Neuronal stem cell (in vitro differentiated cells): ENCODE results near the gene B3GNT5.

Experiments used
- DNase-seq: peaks from one replicate; pipeline ENCODE4 v3.0.0-alpha.2; 2013; ENCODE audit warnings: low spot score
- H2AFZ ChIP-seq: one replicate; pipeline ENCODE4 v1.6.1; 2013; ENCODE audit warnings: mild to moderate bottlenecking, low read length, inconsistent platforms
- H2AK5ac ChIP-seq: 2 replicates; pipeline ENCODE4 v1.6.1; 2013; ENCODE audit warnings: low read depth, mild to moderate bottlenecking, inconsistent platforms, low read length, moderate library complexity, mixed read lengths
- H2BK120ac ChIP-seq: 2 replicates; pipeline ENCODE4 v1.6.1; 2013; ENCODE audit warnings: low read depth, mild to moderate bottlenecking, inconsistent platforms, low read length, moderate library complexity, mixed read lengths
- H2BK12ac ChIP-seq: one replicate; pipeline ENCODE4 v1.6.1; 2013; ENCODE audit warnings: low read length, inconsistent platforms
- H2BK15ac ChIP-seq: 2 replicates; pipeline ENCODE4 v1.6.1; 2013; ENCODE audit warnings: mild to moderate bottlenecking, low read length, inconsistent platforms, mixed read lengths
- H2BK5ac ChIP-seq: one replicate; pipeline ENCODE4 v1.6.1; 2013; ENCODE audit warnings: inconsistent platforms, mild to moderate bottlenecking, low read length, moderate library complexity
- H3K14ac ChIP-seq: one replicate; pipeline ENCODE4 v1.6.1; 2013; ENCODE audit warnings: low read length, inconsistent platforms
- H3K18ac ChIP-seq: 2 replicates; pipeline ENCODE4 v1.6.1; 2013; ENCODE audit warnings: low read length, inconsistent platforms
- H3K23ac ChIP-seq: 2 replicates; pipeline ENCODE4 v1.6.1; 2013; ENCODE audit warnings: low read depth, mild to moderate bottlenecking, mixed read lengths, low read length, inconsistent platforms; ENCODE audit not compliant: poor library complexity
- H3K27ac ChIP-seq: replicated peaks from 3 replicates; pipeline ENCODE4 v1.5.1; 2013; ENCODE audit warnings: low read length, inconsistent platforms
- H3K27me3 ChIP-seq, 3 experiments: 2 replicates each; pipeline ENCODE4 v1.6.1; 2013; ENCODE audit warnings: low read length in 3 of 3, mild to moderate bottlenecking in 2 of 3, inconsistent platforms in 1 of 3, low read depth in 1 of 3, mixed read lengths in 1 of 3, moderate library complexity in 1 of 3; ENCODE audit not compliant: control insufficient read depth in 3 of 3, insufficient read depth in 3 of 3
- H3K36me3 ChIP-seq, 2 donors: replicated peaks in 1 of 2; 2 replicates each; pipeline ENCODE4 v1.6.1; 2013; ENCODE audit warnings: low read length in 2 of 2; ENCODE audit not compliant: control insufficient read depth in 2 of 2, insufficient read depth in 2 of 2
- H3K4ac ChIP-seq: 2 replicates; pipeline ENCODE4 v1.6.1; 2013; ENCODE audit warnings: inconsistent platforms, mild to moderate bottlenecking, low read length, moderate library complexity
- H3K4me1 ChIP-seq, 2 donors: 1 replicate in 1 of 2; 2 replicates in 1 of 2; pipeline ENCODE4 v1.6.1; 2013; ENCODE audit warnings: low read length in 2 of 2, low read depth in 1 of 2; ENCODE audit not compliant: control insufficient read depth in 2 of 2, insufficient read depth in 1 of 2
- H3K4me2 ChIP-seq: one replicate; pipeline ENCODE4 v1.6.1; 2013; ENCODE audit warnings: mild to moderate bottlenecking, low read length, inconsistent platforms; ENCODE audit not compliant: insufficient read depth, poor library complexity, severe bottlenecking
- H3K4me3 ChIP-seq, 2 donors: 2 replicates each; pipeline ENCODE4 v1.5.1; 2013; ENCODE audit warnings: low read length in 2 of 2, mild to moderate bottlenecking in 2 of 2, inconsistent platforms in 1 of 2, moderate library complexity in 1 of 2
- H3K79me1 ChIP-seq: one replicate; pipeline ENCODE4 v1.6.1; 2013; ENCODE audit warnings: low read depth, mild to moderate bottlenecking, inconsistent platforms, low read length, moderate library complexity
- H3K9ac ChIP-seq: one replicate; pipeline ENCODE4 v1.6.1; 2013; ENCODE audit warnings: mild to moderate bottlenecking, low read depth, low read length, inconsistent platforms; ENCODE audit not compliant: poor library complexity
- H3K9me3 ChIP-seq, 2 donors: replicated peaks in 1 of 2; 2 replicates each; pipeline versions ENCODE3 to v1.6.1; 2013; ENCODE audit warnings: low read length in 2 of 2, mild to moderate bottlenecking in 2 of 2, inconsistent platforms in 1 of 2, low read depth in 1 of 2, mixed read lengths in 1 of 2, moderate library complexity in 1 of 2; ENCODE audit not compliant: control insufficient read depth in 2 of 2, insufficient read depth in 1 of 2
- H4K8ac ChIP-seq: one replicate; pipeline ENCODE4 v1.6.1; 2013; ENCODE audit warnings: low read depth, mild to moderate bottlenecking, inconsistent platforms, low read length, moderate library complexity
- H4K91ac ChIP-seq: one replicate; pipeline ENCODE4 v1.6.1; 2013; ENCODE audit warnings: low read length, low read depth, mild to moderate bottlenecking, inconsistent platforms; ENCODE audit not compliant: poor library complexity
- WGBS, 2 donors: extraction: QIAGEN DNeasy Blood & Tissue Kit; methylation state at CpG; one replicate each; pipeline ENCODE4 v1.1.7; 2013; ENCODE audit warnings: missing lambda C conversion rate in 2 of 2, mixed read lengths in 1 of 2; ENCODE audit not compliant: insufficient read length in 2 of 2, insufficient replicate concordance in 1 of 2; ENCODE audit errors: extremely low coverage in 2 of 2; 5-methylcytosine and 5-hydroxymethylcytosine counted together

B3GNT5 gene

GRCh38 chr3:183210341-183210740 lies 42.7 kb upstream of the B3GNT5 start:
- Histone ChIP-seq H3K14ac (no peak overlapping the region), H3K27ac (no peak overlapping the region), H3K27me3 (peaks cover 0 to 10% (median 0%) of the 10 kb centered on the region in 3 experiments), H2BK5ac (no peak overlapping the region), H2BK15ac (no peak overlapping the region), H3K4me3 (no peak overlapping the region), H3K18ac (no peak overlapping the region), H2AK5ac (no peak overlapping the region), H3K9me3 (peaks cover 0 to 2% of the 10 kb centered on the region in 2 donors), H4K8ac (no peak overlapping the region), H3K36me3 (no peaks in the 10 kb centered on the region), H4K91ac (no peak overlapping the region), H2AFZ (no peak overlapping the region), H3K4ac (no peak overlapping the region), H3K4me1 (no peaks in the 10 kb centered on the region), H3K23ac (no peak overlapping the region), H2BK12ac (no peak overlapping the region), H2BK120ac (no peak overlapping the region), H3K9ac (no peak overlapping the region), H3K4me2 (no peak overlapping the region), H3K79me1 (no peaks in the 10 kb centered on the region)
- no peak for DNase-seq
- WGBS, 2 donors = no CpG with 5 or more reads among the region's 5 CpGs

DNA sequence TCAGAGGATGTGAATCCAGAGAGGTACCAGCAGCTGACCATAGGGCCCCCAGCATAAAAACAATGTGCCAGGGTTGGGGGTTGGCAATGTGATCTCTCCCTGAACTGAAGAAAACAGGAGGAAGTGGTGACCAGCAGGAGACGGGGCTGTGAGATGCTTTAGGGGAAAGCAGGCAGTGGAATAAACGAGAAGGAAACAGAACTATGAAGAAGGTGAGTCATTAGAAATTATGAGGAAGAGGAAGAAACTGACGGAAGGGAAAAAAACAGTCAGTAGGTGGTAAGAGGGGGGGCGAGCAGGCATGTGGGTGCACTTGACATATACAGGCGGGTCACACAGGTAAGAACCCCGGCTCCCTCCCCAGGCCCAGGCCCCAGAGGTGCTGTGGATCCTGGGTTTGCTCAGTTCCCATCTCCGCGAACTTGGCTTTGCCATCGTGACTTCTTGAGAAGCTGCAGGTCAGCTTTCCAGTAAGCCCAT lies 42.2 kb upstream of the B3GNT5 start:
- H3K18ac ChIP-seq = no peak overlapping the region

DNA sequence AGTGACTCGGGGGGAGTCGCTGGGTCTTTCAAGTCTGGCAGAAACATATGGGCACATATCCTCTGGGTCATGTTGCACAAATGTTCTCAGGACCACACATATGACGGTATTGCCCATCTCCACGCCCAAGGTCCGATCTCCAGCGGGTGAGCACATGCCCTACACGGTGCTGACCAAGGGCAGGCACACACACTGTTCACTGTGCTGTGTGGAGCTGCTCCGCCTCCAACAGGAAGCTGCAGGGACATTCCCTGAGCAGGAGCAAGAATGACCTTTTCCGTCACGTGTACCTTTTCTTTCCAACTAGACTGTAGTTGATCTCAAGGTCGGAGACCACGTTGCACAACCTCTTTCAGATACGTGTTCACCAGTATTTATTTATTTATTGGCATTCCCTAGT lies 41.7 kb upstream of the B3GNT5 start:
- Histone ChIP-seq H3K36me3 (no peaks in the 10 kb centered on the region), H2AK5ac (no peak overlapping the region), H2BK12ac (no peak overlapping the region), H2BK120ac (no peak overlapping the region), H3K14ac (no peak overlapping the region), H3K27ac (no peak overlapping the region), H3K18ac (no peak overlapping the region), H3K23ac (no peak overlapping the region), H3K79me1 (no peaks in the 10 kb centered on the region), H4K8ac (no peak overlapping the region), H3K4me1 (no peaks in the 10 kb centered on the region), H3K4me3 (no peak overlapping the region), H3K9me3 (peaks cover 0 to 2% of the 10 kb centered on the region in 2 donors), H2BK5ac (no peak overlapping the region), H2BK15ac (no peak overlapping the region), H3K9ac (no peak overlapping the region), H2AFZ (no peak overlapping the region), H3K4ac (no peak overlapping the region), H3K4me2 (no peak overlapping the region), H4K91ac (no peak overlapping the region), H3K27me3 (peaks cover 0 to 10% (median 0%) of the 10 kb centered on the region in 3 experiments)
- no peak for DNase-seq
- WGBS, 2 donors = no CpG with 5 or more reads among the region's 13 CpGs

More for the DNA sequence above, 42.2 kb upstream of the B3GNT5 start:
- H3K4me3 ChIP-seq = no peak overlapping the region
- peaks cover 0 to 10% (median 0%) of the 10 kb centered on the region in 3 experiments for H3K27me3 ChIP-seq
- no peak overlapping the region for H2BK120ac ChIP-seq
- H3K4ac ChIP-seq = no peak overlapping the region
- H2AFZ ChIP-seq = no peak overlapping the region
- DNase-seq = no peak
- H3K4me1 ChIP-seq = no peaks in the 10 kb centered on the region
- no peak overlapping the region for H3K23ac ChIP-seq
- no peak overlapping the region for H3K27ac ChIP-seq
- no peak overlapping the region for H4K8ac ChIP-seq
- no peak overlapping the region for H3K14ac ChIP-seq
- no peak overlapping the region for H2BK15ac ChIP-seq
- H3K4me2 ChIP-seq = no peak overlapping the region
- H3K36me3 ChIP-seq = no peaks in the 10 kb centered on the region
- no peak overlapping the region for H2AK5ac ChIP-seq
- H3K9ac ChIP-seq = no peak overlapping the region
- WGBS, 2 donors = no CpG with 5 or more reads among the region's 9 CpGs
- H2BK12ac ChIP-seq = no peak overlapping the region
- H2BK5ac ChIP-seq = no peak overlapping the region
- no peak overlapping the region for H4K91ac ChIP-seq
- no peaks in the 10 kb centered on the region for H3K79me1 ChIP-seq
- peaks cover 0 to 2% of the 10 kb centered on the region in 2 donors for H3K9me3 ChIP-seq

- no peak overlapping the region for H2BK12ac ChIP-seq
- H3K27me3 ChIP-seq = peaks cover 0 to 8% (median 0%) of the 10 kb centered on the region in 3 experiments
- no peak overlapping the region for H3K9ac ChIP-seq
- no peak overlapping the region for H3K14ac ChIP-seq
- no peak overlapping the region for H3K4me3 ChIP-seq
- H3K36me3 ChIP-seq = no peaks in the 10 kb centered on the region
- H3K18ac ChIP-seq = no peak overlapping the region
- H2BK120ac ChIP-seq = no peak overlapping the region
- H2AK5ac ChIP-seq = no peak overlapping the region
- no peak overlapping the region for H2BK15ac ChIP-seq
- no peak overlapping the region for H2AFZ ChIP-seq
- H3K4ac ChIP-seq = no peak overlapping the region
- H3K27ac ChIP-seq = no peak overlapping the region
- H2BK5ac ChIP-seq = no peak overlapping the region
- no peak overlapping the region for H4K8ac ChIP-seq
- H3K4me1 ChIP-seq = no peaks in the 10 kb centered on the region
- WGBS, 2 donors = no CpG with 5 or more reads among the region's 12 CpGs
- H3K79me1 ChIP-seq = no peaks in the 10 kb centered on the region
- no peak overlapping the region for H3K23ac ChIP-seq
- no peak overlapping the region for H3K4me2 ChIP-seq
- H4K91ac ChIP-seq = no peak overlapping the region
- H3K9me3 ChIP-seq = peaks cover 0 to 2% of the 10 kb centered on the region in 2 donors
- no peak for DNase-seq
Measured at GRCh38 chr3:183212096-183212495, 41.0 kb upstream of the B3GNT5 start.
